ENCODE measurements around the gene ZFHX3. TPM values are rescaled to one million over a fixed set of nuclear protein-coding genes. Genes with fewer than 3 reads are reported as not detected.

Gene ZFHX3
- polyA plus RNA-seq, 1 donor (not counting 4 experiments of a cell fraction or from before 2014, with no cell fraction given): 1.2 TPM

DNA sequence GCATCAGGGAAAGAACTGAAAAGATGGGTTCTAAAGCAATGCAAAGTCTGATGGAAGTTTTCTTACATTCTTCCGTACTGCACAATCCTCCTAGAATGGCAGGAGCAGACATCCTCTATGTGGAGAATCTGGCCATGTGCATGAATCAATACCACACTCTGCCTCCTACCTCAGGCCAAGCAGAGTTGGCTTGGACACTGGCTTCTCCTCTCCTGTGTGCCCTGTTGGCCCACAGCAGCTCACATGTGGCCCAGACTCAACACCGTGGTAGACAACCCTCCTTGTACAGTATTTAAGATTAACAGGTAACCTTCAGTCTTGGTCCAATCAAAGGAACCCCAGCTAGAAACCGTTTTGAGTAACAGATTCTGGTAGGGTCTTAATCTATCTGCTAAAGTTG lies 101.9 kb downstream of the ZFHX3 start:
- Histone ChIP-seq H4K20me1 (ENCODE audit: control insufficient read depth, extremely low read depth, insufficient read depth, low read length) (peaks cover 3% of the 10 kb centered on the region), H3K9ac (ENCODE audit: control insufficient read depth, extremely low read depth, insufficient read depth, low read length) (no peak overlapping the region), H3K27me3 (ENCODE audit: control insufficient read depth, extremely low read depth, insufficient read depth, low read length) (no peaks in the 10 kb centered on the region), H3K9me1 (ENCODE audit: control insufficient read depth, extremely low read depth, insufficient read depth, low read length) (no peaks in the 10 kb centered on the region), H2AFZ (ENCODE audit: control insufficient read depth, low read length) (no peak overlapping the region), H3K27ac (ENCODE audit: control insufficient read depth, insufficient read depth, low read length) (no peak overlapping the region), H3K4me2 (ENCODE audit: control insufficient read depth, extremely low read depth, insufficient read depth, low read depth, low read length) (no peak overlapping the region), H3K36me3 (ENCODE audit: control insufficient read depth in 2 of 2, extremely low read depth in 1 of 2, insufficient read depth in 2 of 2, low read length in 2 of 2) (peaks cover 5% of the 10 kb centered on the region in 2 experiments), H3K4me3 (ENCODE audit: control insufficient read depth in 2 of 3, extremely low read depth in 1 of 3, insufficient read depth in 2 of 3, low read depth in 1 of 3, low read length in 3 of 3) (no peak overlapping the region), H3K79me2 (ENCODE audit: control insufficient read depth, insufficient read depth, low read length) (no peaks in the 10 kb centered on the region), H3K4me1 (ENCODE audit: control insufficient read depth, extremely low read depth, insufficient read depth, low read length) (no peaks in the 10 kb centered on the region), H3K9me3 (ENCODE audit: control insufficient read depth, low read depth, low read length) (no peaks in the 10 kb centered on the region)
- TF ChIP-seq, protein P1, sequence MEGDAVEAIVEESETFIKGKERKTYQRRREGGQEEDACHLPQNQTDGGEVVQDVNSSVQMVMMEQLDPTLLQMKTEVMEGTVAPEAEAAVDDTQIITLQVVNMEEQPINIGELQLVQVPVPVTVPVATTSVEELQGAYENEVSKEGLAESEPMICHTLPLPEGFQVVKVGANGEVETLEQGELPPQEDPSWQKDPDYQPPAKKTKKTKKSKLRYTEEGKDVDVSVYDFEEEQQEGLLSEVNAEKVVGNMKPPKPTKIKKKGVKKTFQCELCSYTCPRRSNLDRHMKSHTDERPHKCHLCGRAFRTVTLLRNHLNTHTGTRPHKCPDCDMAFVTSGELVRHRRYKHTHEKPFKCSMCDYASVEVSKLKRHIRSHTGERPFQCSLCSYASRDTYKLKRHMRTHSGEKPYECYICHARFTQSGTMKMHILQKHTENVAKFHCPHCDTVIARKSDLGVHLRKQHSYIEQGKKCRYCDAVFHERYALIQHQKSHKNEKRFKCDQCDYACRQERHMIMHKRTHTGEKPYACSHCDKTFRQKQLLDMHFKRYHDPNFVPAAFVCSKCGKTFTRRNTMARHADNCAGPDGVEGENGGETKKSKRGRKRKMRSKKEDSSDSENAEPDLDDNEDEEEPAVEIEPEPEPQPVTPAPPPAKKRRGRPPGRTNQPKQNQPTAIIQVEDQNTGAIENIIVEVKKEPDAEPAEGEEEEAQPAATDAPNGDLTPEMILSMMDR (optimal IDR thresholded peaks at IDR 0.05 in 1 of 3, IDR thresholded peaks at IDR 0.05 in 1 of 3, conservative IDR thresholded peaks at IDR 0.05 in 1 of 3; ENCODE audit: extremely low read depth in 1 of 3, insufficient read depth in 2 of 3, low read length in 3 of 3): no peak
- TF ChIP-seq EZH2 (IDR thresholded peaks at IDR 0.05; ENCODE audit: low read length): no peak
- dilution Hi-C loops (cut with MboI; ENCODE audit: extremely low pct_ligation_motif_present, low sequenced_read_pairs): no loop called here
- FAIRE-seq (no peak), DNase-seq (ENCODE audit: low read depth, low spot score) (no peak)

DNA sequence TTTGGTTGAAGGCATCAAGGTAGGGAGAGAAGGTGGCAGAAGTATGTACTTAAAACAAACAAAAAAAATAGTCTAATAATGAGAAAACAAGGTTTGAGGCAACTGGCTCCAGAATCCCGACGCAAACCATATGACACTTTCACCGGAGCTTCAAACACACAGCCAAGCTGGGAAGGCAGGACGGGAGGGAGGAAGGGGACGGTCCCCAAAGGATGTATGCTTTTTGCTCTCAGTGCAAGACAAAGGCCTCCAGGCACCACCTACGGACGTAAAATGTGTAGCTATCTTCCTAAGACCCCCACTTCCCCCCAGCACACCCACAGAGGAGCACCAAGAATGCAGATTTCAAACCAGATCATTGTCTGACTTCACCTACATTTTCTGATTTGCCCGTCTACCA lies 102.3 kb downstream of the ZFHX3 start:
- H3K36me3 ChIP-seq (ENCODE audit: control insufficient read depth in 2 of 2, extremely low read depth in 1 of 2, insufficient read depth in 2 of 2, low read length in 2 of 2): peaks cover 5% of the 10 kb centered on the region in 2 experiments
- no peaks in the 10 kb centered on the region for H3K79me2 ChIP-seq (ENCODE audit: control insufficient read depth, insufficient read depth, low read length)
- no peak overlapping the region for H3K9ac ChIP-seq (ENCODE audit: control insufficient read depth, extremely low read depth, insufficient read depth, low read length)
- FAIRE-seq (no peak), DNase-seq (ENCODE audit: low read depth, low spot score) (no peak)
- H3K27ac ChIP-seq (ENCODE audit: control insufficient read depth, insufficient read depth, low read length): no peak overlapping the region
- no peak overlapping the region for H3K4me3 ChIP-seq (ENCODE audit: control insufficient read depth in 2 of 3, extremely low read depth in 1 of 3, insufficient read depth in 2 of 3, low read depth in 1 of 3, low read length in 3 of 3)
- H3K4me1 ChIP-seq (ENCODE audit: control insufficient read depth, extremely low read depth, insufficient read depth, low read length): no peaks in the 10 kb centered on the region
- dilution Hi-C loops (cut with MboI; ENCODE audit: extremely low pct_ligation_motif_present, low sequenced_read_pairs): no loop called here
- no peak for TF ChIP-seq EZH2 (IDR thresholded peaks at IDR 0.05; ENCODE audit: low read length)
- TF ChIP-seq, protein P1 (optimal IDR thresholded peaks at IDR 0.05 in 1 of 3, IDR thresholded peaks at IDR 0.05 in 1 of 3, conservative IDR thresholded peaks at IDR 0.05 in 1 of 3; ENCODE audit: extremely low read depth in 1 of 3, insufficient read depth in 2 of 3, low read length in 3 of 3): no peak
- no peak overlapping the region for H2AFZ ChIP-seq (ENCODE audit: control insufficient read depth, low read length)
- no peaks in the 10 kb centered on the region for H3K27me3 ChIP-seq (ENCODE audit: control insufficient read depth, extremely low read depth, insufficient read depth, low read length)
- H3K4me2 ChIP-seq (ENCODE audit: control insufficient read depth, extremely low read depth, insufficient read depth, low read depth, low read length): no peak overlapping the region
- H3K9me3 ChIP-seq (ENCODE audit: control insufficient read depth, low read depth, low read length): no peaks in the 10 kb centered on the region
- H4K20me1 ChIP-seq (ENCODE audit: control insufficient read depth, extremely low read depth, insufficient read depth, low read length): peaks cover 3% of the 10 kb centered on the region
- no peaks in the 10 kb centered on the region for H3K9me1 ChIP-seq (ENCODE audit: control insufficient read depth, extremely low read depth, insufficient read depth, low read length)
